Measurements from ENCODE around the gene MAEA. TPM values are rescaled to one million over a fixed set of nuclear protein-coding genes. Genes with fewer than 3 reads are reported as not detected.
"Not testable (repeated sequence)": the region's sequence is repeated elsewhere in the genome, so short reads cannot be mapped to it uniquely, and the experiment has no call there.

MAEA gene
- total RNA-seq, 1 donor from 2014 or later = 81.3 TPM

DNA sequence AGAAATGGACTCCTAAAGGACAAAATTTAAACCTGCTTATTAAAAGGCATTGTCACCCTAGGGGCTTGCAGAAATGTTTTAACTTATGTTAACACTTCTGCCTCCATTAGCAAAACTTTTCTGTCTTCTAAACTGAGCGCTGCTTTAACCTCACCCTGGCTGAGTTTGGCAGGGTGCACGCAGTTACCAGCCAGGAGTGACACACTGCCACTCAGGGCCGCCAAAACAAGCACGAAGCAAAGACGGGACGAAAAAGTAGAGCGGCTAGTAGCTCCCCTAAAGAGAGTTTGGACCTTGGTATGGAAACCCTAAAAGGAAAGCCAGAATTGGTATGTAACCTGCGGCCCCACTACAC lies 33.6 kb downstream of the MAEA start:
- no peak overlapping the region for H3K27ac Mint-ChIP-seq
- H3K4me1 Mint-ChIP-seq (ENCODE audit: low read depth) = no peaks in the 10 kb centered on the region
- H3K9me3 Mint-ChIP-seq (ENCODE audit: low read depth) = no peaks in the 10 kb centered on the region
- H3K27me3 Mint-ChIP-seq = no peaks in the 10 kb centered on the region
- DNase-seq (ENCODE audit: low spot score, unreplicated experiment) = no peak
- TF ChIP-seq, protein P1, sequence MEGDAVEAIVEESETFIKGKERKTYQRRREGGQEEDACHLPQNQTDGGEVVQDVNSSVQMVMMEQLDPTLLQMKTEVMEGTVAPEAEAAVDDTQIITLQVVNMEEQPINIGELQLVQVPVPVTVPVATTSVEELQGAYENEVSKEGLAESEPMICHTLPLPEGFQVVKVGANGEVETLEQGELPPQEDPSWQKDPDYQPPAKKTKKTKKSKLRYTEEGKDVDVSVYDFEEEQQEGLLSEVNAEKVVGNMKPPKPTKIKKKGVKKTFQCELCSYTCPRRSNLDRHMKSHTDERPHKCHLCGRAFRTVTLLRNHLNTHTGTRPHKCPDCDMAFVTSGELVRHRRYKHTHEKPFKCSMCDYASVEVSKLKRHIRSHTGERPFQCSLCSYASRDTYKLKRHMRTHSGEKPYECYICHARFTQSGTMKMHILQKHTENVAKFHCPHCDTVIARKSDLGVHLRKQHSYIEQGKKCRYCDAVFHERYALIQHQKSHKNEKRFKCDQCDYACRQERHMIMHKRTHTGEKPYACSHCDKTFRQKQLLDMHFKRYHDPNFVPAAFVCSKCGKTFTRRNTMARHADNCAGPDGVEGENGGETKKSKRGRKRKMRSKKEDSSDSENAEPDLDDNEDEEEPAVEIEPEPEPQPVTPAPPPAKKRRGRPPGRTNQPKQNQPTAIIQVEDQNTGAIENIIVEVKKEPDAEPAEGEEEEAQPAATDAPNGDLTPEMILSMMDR (IDR thresholded peaks at IDR 0.05; ENCODE audit: unreplicated experiment) = no peak
- peaks cover 17% of the 10 kb centered on the region for H3K36me3 Mint-ChIP-seq (ENCODE audit: insufficient read depth)
- no peak overlapping the region for H3K4me3 Mint-ChIP-seq (ENCODE audit: low read depth)

DNA sequence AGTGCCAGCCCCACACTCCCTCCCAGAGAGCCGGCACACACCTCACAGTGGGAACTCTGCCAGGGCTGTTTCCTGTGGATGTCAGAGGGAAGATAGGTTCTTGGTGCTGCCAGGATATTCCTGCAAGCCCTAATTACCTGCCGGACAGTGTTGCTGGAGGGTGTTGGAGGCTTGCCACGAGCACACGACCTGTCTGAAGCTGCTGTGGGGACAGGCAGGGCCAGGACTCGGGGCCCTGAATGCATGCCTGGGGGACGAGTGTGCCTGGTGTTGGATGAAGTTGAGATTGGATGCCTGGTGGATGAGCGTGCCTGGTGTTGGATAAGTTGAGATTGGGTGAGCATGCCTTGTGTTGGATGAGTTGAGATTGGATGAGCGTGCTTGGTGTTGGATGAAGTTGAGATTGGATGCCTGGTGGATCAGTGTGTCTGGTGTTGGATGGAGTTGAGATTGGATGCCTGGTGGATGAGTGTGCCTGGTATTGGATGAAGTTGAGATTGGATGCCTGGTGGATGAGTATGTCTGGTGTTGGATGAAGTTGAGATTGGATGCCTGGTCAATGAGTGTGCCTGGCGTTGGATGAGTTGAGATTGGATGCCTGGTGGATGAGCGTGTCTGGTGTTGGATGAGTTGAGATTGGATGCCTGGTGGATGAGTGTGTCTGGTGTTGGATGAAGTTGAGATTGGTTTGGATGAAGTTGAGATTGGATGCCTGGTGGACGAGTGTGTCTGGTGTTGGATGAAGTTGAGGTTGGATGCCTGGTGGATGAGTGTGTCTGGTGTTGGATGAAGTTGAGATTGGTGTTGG lies 34.1 kb downstream of the MAEA start:
- Mint-ChIP-seq H3K4me1 (ENCODE audit: low read depth) (no peaks in the 10 kb centered on the region), H3K9me3 (ENCODE audit: low read depth) (no peaks in the 10 kb centered on the region), H3K36me3 (ENCODE audit: insufficient read depth) (peaks cover 14% of the 10 kb centered on the region), H3K27me3 (no peaks in the 10 kb centered on the region), H3K27ac (no peak overlapping the region), H3K4me3 (ENCODE audit: low read depth) (no peak overlapping the region)
- TF ChIP-seq, protein P1 (IDR thresholded peaks at IDR 0.05; ENCODE audit: unreplicated experiment) = no peak
- DNase-seq (ENCODE audit: low spot score, unreplicated experiment) = no peak

DNA sequence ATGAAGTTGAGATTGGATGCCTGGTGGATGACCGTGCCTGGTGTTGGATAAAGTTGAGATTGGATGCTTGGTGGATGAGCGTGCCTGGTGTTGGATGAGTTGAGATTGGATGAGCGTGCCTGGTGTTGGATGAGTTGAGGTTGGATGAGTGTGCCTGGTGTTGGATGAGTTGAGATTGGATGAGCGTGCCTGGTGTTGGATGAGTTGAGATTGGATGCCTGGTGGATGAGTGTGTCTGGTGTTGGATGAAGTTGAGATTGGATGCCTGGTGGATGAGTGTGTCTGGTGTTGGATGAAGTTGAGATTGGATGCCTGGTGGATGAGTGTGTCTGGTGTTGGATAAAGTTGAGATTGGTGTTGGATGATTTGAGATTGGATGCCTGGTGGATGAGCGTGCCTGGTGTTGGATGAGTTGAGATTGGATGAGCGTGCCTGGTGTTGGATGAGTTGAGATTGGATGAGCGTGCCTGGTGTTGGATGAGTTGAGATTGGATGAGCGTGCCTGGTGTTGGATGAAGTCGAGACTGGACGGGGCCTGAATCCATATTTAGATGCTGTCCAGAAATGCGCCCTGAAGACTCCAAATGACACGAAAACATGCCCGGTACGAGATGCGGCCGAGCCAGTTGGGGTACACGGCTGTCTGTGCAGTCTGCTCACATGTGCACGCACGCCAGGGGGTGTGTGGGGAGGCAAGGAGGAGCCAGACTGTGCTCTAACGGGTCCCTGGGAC lies 34.9 kb downstream of the MAEA start:
- H3K9me3 Mint-ChIP-seq (ENCODE audit: low read depth); DNase-seq (ENCODE audit: low spot score, unreplicated experiment); H3K4me1 Mint-ChIP-seq (ENCODE audit: low read depth); H3K27me3 Mint-ChIP-seq; H3K4me3 Mint-ChIP-seq (ENCODE audit: low read depth); H3K27ac Mint-ChIP-seq: not testable (repeated sequence)
- H3K36me3 Mint-ChIP-seq (ENCODE audit: insufficient read depth) = peaks cover 10% of the 10 kb centered on the region

DNA sequence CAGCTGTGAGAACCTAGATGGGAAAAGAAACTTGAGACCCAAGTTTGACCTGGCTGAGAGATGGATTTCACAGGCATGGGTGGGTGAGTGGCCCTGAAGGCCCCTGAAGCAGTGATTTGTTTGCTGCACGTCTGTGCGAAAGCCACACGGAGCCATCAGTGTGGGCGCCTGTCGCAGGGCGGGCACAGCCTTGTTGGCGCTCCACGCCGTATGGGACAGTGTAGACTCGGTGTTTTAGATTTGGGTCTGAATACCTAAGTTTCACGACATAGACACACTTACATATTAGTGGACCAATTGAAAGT lies 35.4 kb downstream of the MAEA start:
- TF ChIP-seq, protein P1 (IDR thresholded peaks at IDR 0.05; ENCODE audit: unreplicated experiment) = no peak
- Mint-ChIP-seq H3K36me3 (ENCODE audit: insufficient read depth) (peaks cover 8% of the 10 kb centered on the region), H3K27ac (no peak overlapping the region), H3K9me3 (ENCODE audit: low read depth) (no peaks in the 10 kb centered on the region), H3K4me3 (ENCODE audit: low read depth) (no peak overlapping the region), H3K4me1 (ENCODE audit: low read depth) (no peaks in the 10 kb centered on the region), H3K27me3 (no peaks in the 10 kb centered on the region)
- no peak for DNase-seq (ENCODE audit: low spot score, unreplicated experiment)

DNA sequence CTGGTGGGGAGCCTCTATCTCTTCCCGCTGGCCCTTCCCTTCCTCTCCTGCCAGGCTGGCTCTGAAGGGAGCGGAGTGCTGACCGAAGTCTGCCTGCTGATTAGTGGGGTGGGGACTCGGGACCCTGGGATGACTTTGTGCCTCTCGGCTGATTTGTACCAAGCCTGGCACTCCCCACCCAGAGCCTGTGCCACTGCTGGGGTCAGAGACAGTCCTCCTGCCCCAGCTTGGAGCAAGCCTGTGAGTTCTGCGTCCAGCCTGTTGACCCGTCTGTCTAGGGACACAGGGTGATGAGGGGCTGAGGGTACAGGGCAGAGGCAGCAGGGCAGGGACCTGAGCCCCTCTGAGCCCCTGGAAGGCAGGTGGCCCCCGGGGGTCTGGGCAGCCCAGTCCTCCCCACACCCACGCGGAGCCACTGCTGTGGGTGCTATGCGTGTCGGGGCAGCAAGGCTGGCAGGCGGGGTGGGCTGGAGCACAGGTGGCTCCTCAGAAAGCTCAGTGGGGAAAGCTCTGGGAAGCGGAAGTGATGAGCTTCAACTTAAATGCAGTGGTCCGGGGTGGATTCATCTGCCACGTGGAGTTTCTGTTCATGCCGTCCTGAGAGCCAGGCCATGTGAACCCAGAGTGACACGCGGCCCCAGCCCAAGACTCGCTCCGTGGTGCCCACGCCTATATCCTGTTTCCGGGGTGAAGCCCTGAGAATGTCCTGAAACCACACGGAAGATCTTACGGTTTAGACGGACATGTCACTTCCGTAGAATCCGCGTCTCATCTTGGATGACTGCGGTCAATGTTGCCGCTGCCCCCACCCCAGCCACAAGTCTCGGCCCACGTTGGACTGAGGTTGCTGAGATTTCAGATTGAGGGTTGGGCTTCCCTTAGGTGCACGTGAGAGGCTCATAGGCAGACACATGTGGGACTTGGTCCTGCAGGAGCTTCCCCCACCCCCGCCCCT lies 36.3 kb downstream of the MAEA start:
- no peaks in the 10 kb centered on the region for H3K27me3 Mint-ChIP-seq
- TF ChIP-seq, protein P1 (IDR thresholded peaks at IDR 0.05; ENCODE audit: unreplicated experiment) = no peak
- peaks cover 5% of the 10 kb centered on the region for H3K36me3 Mint-ChIP-seq (ENCODE audit: insufficient read depth)
- peak overlapping the region; percentile 64 for H3K27ac Mint-ChIP-seq
- no peak overlapping the region for H3K4me3 Mint-ChIP-seq (ENCODE audit: low read depth)
- H3K9me3 Mint-ChIP-seq (ENCODE audit: low read depth) = no peaks in the 10 kb centered on the region
- DNase-seq (ENCODE audit: low spot score, unreplicated experiment) = no peak
- no peaks in the 10 kb centered on the region for H3K4me1 Mint-ChIP-seq (ENCODE audit: low read depth)
